Measurements from ENCODE around the gene FKBP15. TPM values are rescaled to one million over a fixed set of nuclear protein-coding genes. Genes with fewer than 3 reads are reported as not detected.
"Not testable (repeated sequence)": the region's sequence is repeated elsewhere in the genome, so short reads cannot be mapped to it uniquely, and the experiment has no call there.

FKBP15 gene
- polyA plus RNA-seq, 1 donor from 2014 or later = 12.1 TPM

GRCh38 chr9:113250807-113251206 lies 29.7 kb upstream of the FKBP15 start:
- Histone ChIP-seq H4K20me1 (ENCODE audit: insufficient read depth) (no peaks in the 10 kb centered on the region), H3K9me3 (ENCODE audit: low read length) (no peaks in the 10 kb centered on the region), H3K4me2 (ENCODE audit: low read length) (no peak overlapping the region), H3K36me3 (ENCODE audit: insufficient read depth, low read length) (no peaks in the 10 kb centered on the region), H3K27me3 (ENCODE audit: insufficient read depth, low read depth, low read length) (no peaks in the 10 kb centered on the region), H3K27ac (ENCODE audit: low read length) (no peak overlapping the region), H3K79me2 (replicated peaks; ENCODE audit: insufficient read depth, low read length) (no peaks in the 10 kb centered on the region), H3K4me3 (ENCODE audit: low read length) (no peak overlapping the region), H2AFZ (ENCODE audit: low read depth, low read length) (no peak overlapping the region), H3F3A (ENCODE audit: insufficient read depth, low read length, poor library complexity, severe bottlenecking) (no peaks in the 10 kb centered on the region), H3K9ac (ENCODE audit: low read length) (no peak overlapping the region), H3K9me2 (ENCODE audit: insufficient read depth, low read length) (no peaks in the 10 kb centered on the region)
- TF ChIP-seq EP300 (conservative IDR thresholded peaks at IDR 0.05; ENCODE audit: poor library complexity, severe bottlenecking) = no peak
- no peak for TF ChIP-seq RAD21 (conservative IDR thresholded peaks at IDR 0.05)
- no peak for TF ChIP-seq SMC3 (conservative IDR thresholded peaks at IDR 0.05; ENCODE audit: poor library complexity)
- TF ChIP-seq, protein P1, sequence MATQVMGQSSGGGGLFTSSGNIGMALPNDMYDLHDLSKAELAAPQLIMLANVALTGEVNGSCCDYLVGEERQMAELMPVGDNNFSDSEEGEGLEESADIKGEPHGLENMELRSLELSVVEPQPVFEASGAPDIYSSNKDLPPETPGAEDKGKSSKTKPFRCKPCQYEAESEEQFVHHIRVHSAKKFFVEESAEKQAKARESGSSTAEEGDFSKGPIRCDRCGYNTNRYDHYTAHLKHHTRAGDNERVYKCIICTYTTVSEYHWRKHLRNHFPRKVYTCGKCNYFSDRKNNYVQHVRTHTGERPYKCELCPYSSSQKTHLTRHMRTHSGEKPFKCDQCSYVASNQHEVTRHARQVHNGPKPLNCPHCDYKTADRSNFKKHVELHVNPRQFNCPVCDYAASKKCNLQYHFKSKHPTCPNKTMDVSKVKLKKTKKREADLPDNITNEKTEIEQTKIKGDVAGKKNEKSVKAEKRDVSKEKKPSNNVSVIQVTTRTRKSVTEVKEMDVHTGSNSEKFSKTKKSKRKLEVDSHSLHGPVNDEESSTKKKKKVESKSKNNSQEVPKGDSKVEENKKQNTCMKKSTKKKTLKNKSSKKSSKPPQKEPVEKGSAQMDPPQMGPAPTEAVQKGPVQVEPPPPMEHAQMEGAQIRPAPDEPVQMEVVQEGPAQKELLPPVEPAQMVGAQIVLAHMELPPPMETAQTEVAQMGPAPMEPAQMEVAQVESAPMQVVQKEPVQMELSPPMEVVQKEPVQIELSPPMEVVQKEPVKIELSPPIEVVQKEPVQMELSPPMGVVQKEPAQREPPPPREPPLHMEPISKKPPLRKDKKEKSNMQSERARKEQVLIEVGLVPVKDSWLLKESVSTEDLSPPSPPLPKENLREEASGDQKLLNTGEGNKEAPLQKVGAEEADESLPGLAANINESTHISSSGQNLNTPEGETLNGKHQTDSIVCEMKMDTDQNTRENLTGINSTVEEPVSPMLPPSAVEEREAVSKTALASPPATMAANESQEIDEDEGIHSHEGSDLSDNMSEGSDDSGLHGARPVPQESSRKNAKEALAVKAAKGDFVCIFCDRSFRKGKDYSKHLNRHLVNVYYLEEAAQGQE (IDR thresholded peaks at IDR 0.05; ENCODE audit: borderline replicate concordance) = no peak
- TF ChIP-seq MXI1 (conservative IDR thresholded peaks at IDR 0.05; ENCODE audit: poor library complexity, severe bottlenecking) = no peak
- no peak for TF ChIP-seq POLR2AphosphoS5 (IDR thresholded peaks at IDR 0.05)
- no peak for TF ChIP-seq CTCF (IDR thresholded peaks at IDR 0.05; ENCODE audit: poor library complexity, severe bottlenecking)

DNA sequence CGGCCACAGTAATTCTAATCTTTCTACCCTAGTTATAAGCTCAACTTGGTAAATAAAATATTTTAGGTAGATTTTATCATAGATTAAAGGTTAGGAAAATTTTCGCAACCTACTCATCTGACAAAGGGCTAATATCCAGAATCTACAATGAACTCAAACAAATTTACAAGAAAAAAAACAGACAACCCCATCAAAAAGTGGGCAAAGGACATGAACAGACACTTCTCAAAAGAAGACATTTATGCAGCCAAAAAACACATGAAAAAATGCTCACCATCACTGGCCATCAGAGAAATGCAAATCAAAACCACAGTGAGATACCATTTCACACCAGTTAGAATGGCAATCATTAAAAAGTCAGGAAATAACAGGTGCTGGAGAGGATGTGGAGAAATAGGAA lies 28.6 kb upstream of the FKBP15 start:
- H4K20me1 ChIP-seq (ENCODE audit: insufficient read depth); H3K4me2 ChIP-seq (ENCODE audit: low read length): not testable (repeated sequence)

DNA sequence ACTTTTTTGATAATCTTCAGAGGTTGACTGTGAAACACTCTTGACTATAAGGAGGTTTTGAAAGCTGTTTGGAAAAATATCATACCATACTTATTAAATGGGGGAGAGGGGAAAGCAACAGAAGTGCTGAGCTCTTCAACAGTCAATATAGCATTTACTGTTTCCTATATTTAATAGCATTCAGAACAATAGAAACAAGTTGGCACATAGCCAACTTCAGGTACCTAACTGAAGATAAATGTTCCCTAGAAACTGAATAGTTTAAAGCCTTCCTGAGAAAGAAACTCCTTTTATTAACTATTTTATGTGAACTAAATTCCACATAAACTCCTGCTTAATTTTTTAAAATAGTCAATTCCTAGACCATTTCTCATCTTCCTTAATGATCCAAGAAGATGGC lies 26.6 kb upstream of the FKBP15 start:
- no peaks in the 10 kb centered on the region for H3K9me3 ChIP-seq (ENCODE audit: low read length)
- H3K4me2 ChIP-seq (ENCODE audit: low read length) = no peak overlapping the region
- H3K27me3 ChIP-seq (ENCODE audit: insufficient read depth, low read depth, low read length) = no peaks in the 10 kb centered on the region
- H3K4me3 ChIP-seq (ENCODE audit: low read length) = no peak overlapping the region
- H3K9me2 ChIP-seq (ENCODE audit: insufficient read depth, low read length) = no peaks in the 10 kb centered on the region
- H3K27ac ChIP-seq (ENCODE audit: low read length) = no peak overlapping the region
- no peaks in the 10 kb centered on the region for H3K79me2 ChIP-seq (replicated peaks; ENCODE audit: insufficient read depth, low read length)
- H3K9ac ChIP-seq (ENCODE audit: low read length) = no peak overlapping the region
- H2AFZ ChIP-seq (ENCODE audit: low read depth, low read length) = no peak overlapping the region
- H3F3A ChIP-seq (ENCODE audit: insufficient read depth, low read length, poor library complexity, severe bottlenecking) = no peaks in the 10 kb centered on the region
- H3K36me3 ChIP-seq (ENCODE audit: insufficient read depth, low read length) = no peaks in the 10 kb centered on the region
- TF ChIP-seq RAD21 (conservative IDR thresholded peaks at IDR 0.05) = no peak
- TF ChIP-seq SMC3 (conservative IDR thresholded peaks at IDR 0.05; ENCODE audit: poor library complexity) = no peak
- no peak for TF ChIP-seq POLR2AphosphoS5 (IDR thresholded peaks at IDR 0.05)
- TF ChIP-seq, protein P1 (IDR thresholded peaks at IDR 0.05; ENCODE audit: borderline replicate concordance) = no peak
- no peak for TF ChIP-seq MXI1 (conservative IDR thresholded peaks at IDR 0.05; ENCODE audit: poor library complexity, severe bottlenecking)
- TF ChIP-seq EZH2 (IDR thresholded peaks at IDR 0.05; ENCODE audit: borderline replicate concordance, insufficient read depth, low read length, poor library complexity, severe bottlenecking) = no peak
- no peak for TF ChIP-seq CTCF (IDR thresholded peaks at IDR 0.05; ENCODE audit: poor library complexity, severe bottlenecking)
- no peak for TF ChIP-seq TAF1 (IDR thresholded peaks at IDR 0.05; ENCODE audit: low read depth)
- no peak for TF ChIP-seq EP300 (conservative IDR thresholded peaks at IDR 0.05; ENCODE audit: poor library complexity, severe bottlenecking)
- no peaks in the 10 kb centered on the region for H4K20me1 ChIP-seq (ENCODE audit: insufficient read depth)

More for the DNA sequence above, 28.6 kb upstream of the FKBP15 start:
- H3K36me3 ChIP-seq (ENCODE audit: insufficient read depth, low read length); H3F3A ChIP-seq (ENCODE audit: insufficient read depth, low read length, poor library complexity, severe bottlenecking); H3K9me3 ChIP-seq (ENCODE audit: low read length); H3K27ac ChIP-seq (ENCODE audit: low read length); H3K4me3 ChIP-seq (ENCODE audit: low read length); H3K9ac ChIP-seq (ENCODE audit: low read length); H2AFZ ChIP-seq (ENCODE audit: low read depth, low read length); H3K27me3 ChIP-seq (ENCODE audit: insufficient read depth, low read depth, low read length); H3K79me2 ChIP-seq (replicated peaks; ENCODE audit: insufficient read depth, low read length); H3K9me2 ChIP-seq (ENCODE audit: insufficient read depth, low read length): not testable (repeated sequence)
